KMS-11 (cell line): Measurements from ENCODE around the gene CNPY3.
"Not testable (repeated sequence)": the region's sequence is repeated elsewhere in the genome, so short reads cannot be mapped to it uniquely, and the experiment has no call there.

Source experiments
- H2AFZ ChIP-seq: fragments of 200-600 bp; sonication (generic); 2 replicates; pipeline ENCODE4 v1.6.1; 2016; ENCODE audit warnings: antibody characterized with exemption, mixed run types, low read depth
- H3K27ac ChIP-seq: fragments of 200-600 bp; sonication (generic); 2 replicates; pipeline ENCODE4 v1.6.1; 2016; ENCODE audit warnings: mild to moderate bottlenecking, mixed run types
- H3K27me3 ChIP-seq: fragments of 200-600 bp; sonication (generic); 2 replicates; pipeline ENCODE4 v1.6.1; 2017; ENCODE audit warnings: mild to moderate bottlenecking, low read depth, mixed run types, moderate library complexity; ENCODE audit not compliant: insufficient read depth
- H3K36me3 ChIP-seq: fragments of 200-600 bp; sonication (generic); 2 replicates; pipeline ENCODE4 v1.6.1; 2017; ENCODE audit warnings: mild to moderate bottlenecking, mixed run types; ENCODE audit not compliant: insufficient read depth
- H3K4me1 ChIP-seq: fragments of 200-600 bp; sonication (generic); 2 replicates; pipeline ENCODE4 v1.6.1; 2016; ENCODE audit warnings: mild to moderate bottlenecking, low read depth, mixed run types; ENCODE audit not compliant: poor library complexity, severe bottlenecking
- H3K4me2 ChIP-seq: fragments of 200-600 bp; sonication (generic); 2 replicates; pipeline ENCODE4 v1.7.0; 2016; ENCODE audit warnings: mild to moderate bottlenecking, mixed run types
- H3K4me3 ChIP-seq: fragments of 200-600 bp; sonication (generic); IDR thresholded peaks from 2 replicates; pipeline ENCODE4 v1.6.1; 2017; ENCODE audit warnings: low read depth, low read length, mixed read lengths; ENCODE audit not compliant: insufficient read depth
- H3K79me2 ChIP-seq: fragments of 200-600 bp; sonication (generic); 2 replicates; pipeline ENCODE4 v1.6.1; 2016; ENCODE audit warnings: low read depth, mixed run types; ENCODE audit not compliant: insufficient read depth
- H3K9ac ChIP-seq: fragments of 200-600 bp; sonication (generic); 2 replicates; pipeline ENCODE4 v1.6.1; 2016; ENCODE audit warnings: mild to moderate bottlenecking, mixed run types
- H4K20me1 ChIP-seq: fragments of 200-600 bp; sonication (generic); 2 replicates; pipeline ENCODE4 v1.6.1; 2016; ENCODE audit warnings: mild to moderate bottlenecking, mixed run types; ENCODE audit not compliant: insufficient read depth
- TF ChIP-seq, protein P1 (sequence below): fragments of 200-600 bp; sonication (generic); conservative IDR thresholded peaks from 2 replicates; pipeline ENCODE4 v1.6.1; 2017; ENCODE audit warnings: low read depth, mild to moderate bottlenecking, antibody characterized with exemption, low read length, moderate library complexity, mixed read lengths

CNPY3 gene

GRCh38 chr6:42938428-42938796 lies 9.1 kb downstream of the CNPY3 start:
- no peaks in the 10 kb centered on the region for H3K27me3 ChIP-seq
- no peak overlapping the region for H3K27ac ChIP-seq
- H3K4me1 ChIP-seq, result no peaks in the 10 kb centered on the region
- H4K20me1 ChIP-seq, result no peaks in the 10 kb centered on the region
- no peak overlapping the region for H3K4me2 ChIP-seq
- peaks cover 1% of the 10 kb centered on the region; the same call in 1 of the 2 replicates for H3K79me2 ChIP-seq
- H3K9ac ChIP-seq, result no peak overlapping the region
- TF ChIP-seq, protein P1, sequence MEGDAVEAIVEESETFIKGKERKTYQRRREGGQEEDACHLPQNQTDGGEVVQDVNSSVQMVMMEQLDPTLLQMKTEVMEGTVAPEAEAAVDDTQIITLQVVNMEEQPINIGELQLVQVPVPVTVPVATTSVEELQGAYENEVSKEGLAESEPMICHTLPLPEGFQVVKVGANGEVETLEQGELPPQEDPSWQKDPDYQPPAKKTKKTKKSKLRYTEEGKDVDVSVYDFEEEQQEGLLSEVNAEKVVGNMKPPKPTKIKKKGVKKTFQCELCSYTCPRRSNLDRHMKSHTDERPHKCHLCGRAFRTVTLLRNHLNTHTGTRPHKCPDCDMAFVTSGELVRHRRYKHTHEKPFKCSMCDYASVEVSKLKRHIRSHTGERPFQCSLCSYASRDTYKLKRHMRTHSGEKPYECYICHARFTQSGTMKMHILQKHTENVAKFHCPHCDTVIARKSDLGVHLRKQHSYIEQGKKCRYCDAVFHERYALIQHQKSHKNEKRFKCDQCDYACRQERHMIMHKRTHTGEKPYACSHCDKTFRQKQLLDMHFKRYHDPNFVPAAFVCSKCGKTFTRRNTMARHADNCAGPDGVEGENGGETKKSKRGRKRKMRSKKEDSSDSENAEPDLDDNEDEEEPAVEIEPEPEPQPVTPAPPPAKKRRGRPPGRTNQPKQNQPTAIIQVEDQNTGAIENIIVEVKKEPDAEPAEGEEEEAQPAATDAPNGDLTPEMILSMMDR, result no peak
- H3K4me3 ChIP-seq, result no peak overlapping the region
- no peaks in the 10 kb centered on the region for H3K36me3 ChIP-seq
- H2AFZ ChIP-seq, result no peak overlapping the region

- no peak overlapping the region for H3K4me2 ChIP-seq
- no peak overlapping the region for H2AFZ ChIP-seq
- no peak overlapping the region for H3K27ac ChIP-seq
- H3K27me3 ChIP-seq, result no peaks in the 10 kb centered on the region
- H3K4me1 ChIP-seq, result no peaks in the 10 kb centered on the region
- no peak overlapping the region for H3K4me3 ChIP-seq
- H3K36me3 ChIP-seq, result no peaks in the 10 kb centered on the region
- H4K20me1 ChIP-seq, result no peaks in the 10 kb centered on the region
- no peaks in the 10 kb centered on the region; the same call in 1 of the 2 replicates for H3K79me2 ChIP-seq
- no peak overlapping the region for H3K9ac ChIP-seq
- TF ChIP-seq, protein P1, result no peak
Measured at GRCh38 chr6:42938987-42939809, 9.9 kb downstream of the CNPY3 start.

DNA sequence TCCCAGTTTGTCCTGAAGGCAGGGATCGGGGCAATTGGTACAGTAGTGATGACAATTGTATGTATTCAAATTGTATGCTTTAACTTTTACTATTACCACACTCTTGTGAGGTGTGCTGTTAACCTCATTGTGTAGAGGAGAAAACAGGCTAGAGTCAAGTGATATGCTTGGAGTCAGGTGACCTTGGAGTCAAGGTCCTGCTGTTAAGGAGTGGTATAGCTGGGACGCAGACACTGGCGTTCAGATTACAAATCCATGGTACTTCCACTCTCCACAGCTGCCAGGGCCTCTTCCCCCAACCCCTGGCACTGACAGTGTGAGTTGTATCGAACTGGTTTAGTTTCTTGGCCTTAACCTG lies 10.5 kb downstream of the CNPY3 start:
- Histone ChIP-seq H3K4me1 (no peaks in the 10 kb centered on the region), H3K27ac (no peak overlapping the region), H3K79me2 (no peaks in the 10 kb centered on the region), H3K4me3 (no peak overlapping the region), H2AFZ (no peak overlapping the region), H3K9ac (no peak overlapping the region), H3K27me3 (no peaks in the 10 kb centered on the region), H4K20me1 (no peaks in the 10 kb centered on the region), H3K4me2 (no peak overlapping the region), H3K36me3 (no peaks in the 10 kb centered on the region)
- TF ChIP-seq, protein P1, result no peak

GRCh38 chr6:42940493-42941045 lies 11.3 kb downstream of the CNPY3 start:
- H3K36me3 ChIP-seq, result no peaks in the 10 kb centered on the region

GRCh38 chr6:42941356-42941755 lies 12.1 kb downstream of the CNPY3 start:
- not testable (repeated sequence) for H3K4me1 ChIP-seq, H3K36me3 ChIP-seq, H3K4me3 ChIP-seq

More at GRCh38 chr6:42940493-42941045, 11.3 kb downstream of the CNPY3 start:
- TF ChIP-seq, protein P1, result no peak
- Histone ChIP-seq H3K4me2 (no peak overlapping the region), H3K79me2 (no peaks in the 10 kb centered on the region), H3K4me1 (no peaks in the 10 kb centered on the region), H2AFZ (no peak overlapping the region), H4K20me1 (no peaks in the 10 kb centered on the region), H3K27ac (no peak overlapping the region), H3K27me3 (no peaks in the 10 kb centered on the region), H3K4me3 (no peak overlapping the region), H3K9ac (no peak overlapping the region)

More at GRCh38 chr6:42941356-42941755, 12.1 kb downstream of the CNPY3 start:
- H3K27me3 ChIP-seq, H4K20me1 ChIP-seq, H3K79me2 ChIP-seq, H3K4me2 ChIP-seq, H3K27ac ChIP-seq, H3K9ac ChIP-seq, H2AFZ ChIP-seq: not testable (repeated sequence)
